Calu3 (cell line): ENCODE measurements around the gene UQCC3. TPM values are rescaled to one million over a fixed set of nuclear protein-coding genes. Genes with fewer than 3 reads are reported as not detected.

Experiments used
- BruUV-seq: library from RNA; stranded (reverse); fragments of 400-500 nt; replicated peaks from 2 replicates; lab custom pipeline; 2021; lab: Mats Ljungman, UMichigan
- CTCF ChIA-PET: fragments of 300-600 bp; sonication (Branson Sonifier 250); formaldehyde crosslinking; loops from one replicate; lab custom pipeline; 2022; ENCODE audit warnings: antibody characterized with exemption; lab: Charles Lee
- DNase-seq: peaks from one replicate; pipeline ENCODE4 v3.0.0; 2022
- H3K27ac Mint-ChIP-seq: one replicate; pipeline ENCODE4 v1.8.0; 2022; ENCODE audit warnings: mixed read lengths; ENCODE audit not compliant: unreplicated experiment
- H3K27me3 Mint-ChIP-seq: one replicate; pipeline ENCODE4 v1.8.0; 2022; ENCODE audit warnings: mixed read lengths; ENCODE audit not compliant: unreplicated experiment
- H3K36me3 Mint-ChIP-seq: one replicate; pipeline ENCODE4 v1.8.0; 2022; ENCODE audit warnings: mild to moderate bottlenecking, moderate library complexity, mixed read lengths; ENCODE audit not compliant: insufficient read depth, unreplicated experiment
- H3K4me1 Mint-ChIP-seq: one replicate; pipeline ENCODE4 v1.8.0; 2022; ENCODE audit warnings: mild to moderate bottlenecking, low read depth, mixed read lengths; ENCODE audit not compliant: unreplicated experiment
- H3K4me3 Mint-ChIP-seq: one replicate; pipeline ENCODE4 v1.8.0; 2022; ENCODE audit warnings: mild to moderate bottlenecking, low read depth, moderate library complexity, mixed read lengths; ENCODE audit not compliant: unreplicated experiment
- H3K9me3 Mint-ChIP-seq: one replicate; pipeline ENCODE4 v1.8.0; 2022; ENCODE audit warnings: low read depth, mixed read lengths; ENCODE audit not compliant: unreplicated experiment
- CTCF ChIP-seq: fragments of 200-600 bp; IDR thresholded peaks from one replicate; pipeline ENCODE4 v1.8.0; 2022; ENCODE audit warnings: antibody characterized with exemption; ENCODE audit not compliant: unreplicated experiment
- intact Hi-C: fragments of 100-400 bp; cut with micrococcal nuclease; formaldehyde crosslinking; loops from one replicate; pipeline ENCODE4 v1.10.0; 2022; ENCODE audit not compliant: unreplicated experiment
- total RNA-seq: library from RNA; stranded (reverse); gene quantifications from 2 replicates; pipeline ENCODE4 v1.2.3, GENCODE V29; 2022

UQCC3 gene
- total RNA-seq, 1 experiment from 2014 or later: 11.4 TPM

GRCh38 chr11:62705413-62705812 lies 33.9 kb downstream of the UQCC3 start:
- Mint-ChIP-seq H3K4me3 (peak overlapping the region; percentile 98), H3K4me1 (peaks cover 24% of the 10 kb centered on the region), H3K36me3 (peaks cover 71% of the 10 kb centered on the region), H3K27me3 (no peaks in the 10 kb centered on the region), H3K9me3 (no peaks in the 10 kb centered on the region), H3K27ac (peak overlapping the region; percentile 86)
- no peak for TF ChIP-seq CTCF
- peak; percentile 29 for DNase-seq
- CTCF ChIA-PET: interaction anchor here (1.3 kb wide), 1 partner anchor 114 kb away, joined by 4 read pairs; the partner anchor contains the start of gene TUT1
- BruUV-seq: no TSS peak
- intact Hi-C loops: no loop called here

GRCh38 chr11:62705880-62706849 lies 34.7 kb downstream of the UQCC3 start:
- DNase-seq: peak; percentile 94
- peak overlapping the region; percentile 86 for H3K27ac Mint-ChIP-seq
- CTCF ChIA-PET: interaction anchor here (1.3 kb wide), 1 partner anchor 114 kb away, joined by 4 read pairs; the partner anchor contains the start of gene TUT1
- no peak for TF ChIP-seq CTCF
- BruUV-seq: no TSS peak
- H3K27me3 Mint-ChIP-seq: no peaks in the 10 kb centered on the region
- H3K9me3 Mint-ChIP-seq: no peaks in the 10 kb centered on the region
- H3K4me3 Mint-ChIP-seq: peak overlapping the region; percentile 98
- intact Hi-C loops: no loop called here
- H3K4me1 Mint-ChIP-seq: peaks cover 24% of the 10 kb centered on the region
- H3K36me3 Mint-ChIP-seq: peaks cover 74% of the 10 kb centered on the region

- DNase-seq: no peak
- H3K27me3 Mint-ChIP-seq: no peaks in the 10 kb centered on the region
- peak overlapping the region; percentile 98 for H3K4me3 Mint-ChIP-seq
- no peaks in the 10 kb centered on the region for H3K9me3 Mint-ChIP-seq
- H3K36me3 Mint-ChIP-seq: peaks cover 76% of the 10 kb centered on the region
- intact Hi-C loops: no loop called here
- H3K4me1 Mint-ChIP-seq: peaks cover 24% of the 10 kb centered on the region
- no peak for TF ChIP-seq CTCF
- CTCF ChIA-PET: no interaction called here
- H3K27ac Mint-ChIP-seq: peak overlapping the region; percentile 55
- no TSS peak for BruUV-seq
Measured at GRCh38 chr11:62706850-62707247, 35.4 kb downstream of the UQCC3 start.

GRCh38 chr11:62707277-62707861 lies 35.9 kb downstream of the UQCC3 start, which contains the start of the genes BSCL2 and GNG3:
Gene BSCL2, minus strand, starts transcription at chr11:62707424. Its CDS starts 229 bp downstream, at chr11:62707195.
Gene GNG3, plus strand, starts transcription at chr11:62707676. Its CDS starts 620 bp downstream, at chr11:62708296.
- no peaks in the 10 kb centered on the region for H3K9me3 Mint-ChIP-seq
- CTCF ChIA-PET: no interaction called here

More at GRCh38 chr11:62707277-62707861, 35.9 kb downstream of the UQCC3 start, which contains the start of the genes BSCL2 and GNG3:
- intact Hi-C loops: no loop called here
- DNase-seq: no peak
- H3K4me3 Mint-ChIP-seq: peak within 1 kb of the TSS; percentile 98
- BruUV-seq: no TSS peak
- H3K36me3 Mint-ChIP-seq: peaks cover 76% of the 10 kb centered on the region
- H3K4me1 Mint-ChIP-seq: peaks cover 26% of the 10 kb centered on the region
- H3K27me3 Mint-ChIP-seq: no peaks in the 10 kb centered on the region
- H3K27ac Mint-ChIP-seq: peak within 1 kb of the TSS; percentile 86
- TF ChIP-seq CTCF: no peak
